GM10266 (cell line): Measurements from ENCODE around the gene HINFP.
A peak's percentile ranks its signal among the peaks of the same experiment; 100 is the strongest.

Experiments used
- DNase-seq: peaks from one replicate; pipeline ENCODE4 v3.0.0; 2012; ENCODE audit errors: extremely low spot score
- CTCF ChIP-seq: IDR thresholded peaks from 2 replicates; pipeline ENCODE4 v1.5.1; 2012; ENCODE audit warnings: mild to moderate bottlenecking, low read depth; ENCODE audit not compliant: control insufficient read depth, insufficient read depth; ENCODE audit errors: missing control alignments

HINFP gene

DNA sequence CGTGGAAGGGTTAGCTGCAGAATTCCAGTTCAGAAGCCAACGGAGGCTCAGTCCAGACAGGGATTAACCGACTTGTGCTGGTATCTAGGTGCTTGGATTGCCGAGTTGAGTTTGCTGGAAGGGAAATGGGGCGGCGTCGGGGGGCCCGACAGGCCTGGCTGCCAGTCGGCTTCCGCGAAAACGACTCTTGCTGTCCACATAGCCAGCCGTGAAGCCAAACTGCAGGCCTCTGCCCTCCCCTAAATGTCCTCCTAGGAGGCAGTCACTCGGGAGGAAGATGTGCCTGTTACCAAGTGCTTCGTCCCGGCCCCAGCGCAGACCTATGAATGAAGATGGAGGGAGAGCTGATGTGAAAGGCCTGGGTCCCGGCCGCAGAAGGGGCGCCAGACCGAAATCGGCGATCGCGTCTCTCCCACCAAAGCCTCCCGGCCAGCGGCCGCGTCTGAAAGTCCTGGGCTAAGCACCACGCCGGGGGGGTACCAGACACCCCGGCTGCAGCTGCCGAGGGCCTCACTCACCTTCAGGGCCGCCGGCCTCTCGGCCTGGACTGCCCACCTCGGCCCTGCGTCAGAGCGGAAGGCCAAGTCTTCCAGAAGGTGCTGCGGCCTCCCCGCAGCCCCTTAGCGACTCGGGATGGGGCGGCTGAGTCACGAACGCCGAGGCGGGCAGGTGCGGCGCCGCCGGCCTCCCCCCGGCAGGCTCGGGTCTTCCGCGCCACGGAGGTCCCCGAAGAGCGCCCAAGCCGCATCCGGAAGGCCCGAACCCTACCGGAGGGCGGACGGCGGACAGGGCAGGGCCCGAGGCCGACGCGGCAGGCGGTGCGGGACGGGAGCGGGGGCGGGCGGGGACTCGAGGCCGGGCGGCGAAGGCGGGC lies 27.2 kb upstream of the HINFP start:
- TF ChIP-seq CTCF: no peak
- no peak for DNase-seq

DNA sequence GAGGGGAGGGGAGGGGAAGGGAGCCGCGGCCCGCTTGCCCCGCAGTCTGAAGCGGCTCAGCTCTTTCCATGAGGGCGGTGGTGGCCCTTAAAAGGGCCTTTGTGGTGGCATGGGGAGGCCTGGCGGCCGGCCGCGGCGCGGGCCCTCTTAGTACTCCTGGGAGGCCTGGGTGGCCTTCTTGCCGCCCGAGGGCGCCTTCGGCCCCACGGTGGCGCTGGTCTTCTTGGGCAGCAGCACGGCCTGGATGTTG lies 26.6 kb upstream of the HINFP start:
- peak; percentile 85 for TF ChIP-seq CTCF
- DNase-seq: peak; percentile 70

DNA sequence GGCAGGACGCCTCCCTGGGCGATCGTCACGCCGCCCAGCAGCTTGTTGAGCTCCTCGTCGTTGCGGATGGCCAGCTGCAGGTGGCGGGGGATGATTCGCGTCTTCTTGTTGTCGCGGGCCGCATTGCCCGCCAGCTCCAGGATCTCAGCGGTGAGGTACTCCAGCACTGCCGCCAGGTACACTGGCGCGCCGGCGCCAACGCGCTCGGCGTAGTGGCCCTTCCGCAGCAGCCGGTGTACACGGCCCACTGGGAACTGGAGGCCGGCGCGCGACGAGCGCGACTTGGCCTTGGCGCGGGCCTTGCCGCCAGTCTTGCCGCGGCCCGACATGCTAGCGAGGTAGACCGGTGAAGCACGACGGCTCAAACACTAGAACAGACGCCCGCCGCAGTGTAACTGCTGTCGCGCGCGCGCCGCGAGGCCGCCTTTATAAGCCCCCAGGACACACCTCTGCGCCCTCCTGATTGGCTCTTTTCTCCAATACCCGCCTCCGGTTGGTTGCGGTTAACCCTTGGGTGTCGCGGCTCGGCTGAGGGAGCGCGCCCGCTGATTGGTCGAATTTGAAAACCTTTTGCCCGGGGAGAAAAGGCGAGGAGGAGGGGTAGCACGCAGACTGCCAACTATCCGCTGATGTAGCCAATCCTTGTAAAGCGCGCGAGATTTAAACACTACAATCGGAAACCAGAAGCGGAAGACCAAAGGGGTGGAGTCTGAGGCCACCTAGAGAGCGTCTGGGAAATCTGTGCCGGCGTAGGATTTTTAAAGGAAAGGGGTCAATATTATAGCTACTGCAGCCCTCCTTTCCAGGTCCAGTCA lies 26.1 kb upstream of the HINFP start:
- TF ChIP-seq CTCF: no peak
- peak; percentile 99 for DNase-seq

DNA sequence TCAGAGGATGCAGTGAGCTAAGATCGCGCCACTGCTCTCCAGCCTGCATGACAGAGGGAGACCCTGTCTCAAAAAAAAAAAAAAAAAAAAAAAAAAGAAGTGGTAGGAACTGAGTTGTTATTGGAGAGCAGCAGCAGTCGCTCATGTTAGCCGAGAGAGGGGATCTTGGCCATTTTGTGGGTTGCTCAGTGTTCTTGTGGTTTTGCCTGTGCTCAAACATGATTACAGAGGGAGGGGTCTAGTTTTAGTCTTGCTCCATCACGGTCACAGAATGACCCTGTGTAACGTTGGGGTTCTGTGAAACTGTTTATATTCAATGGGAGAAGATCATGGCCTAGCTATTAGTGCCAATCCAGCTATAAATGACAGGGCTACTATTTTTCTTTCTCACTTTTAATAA lies 21.7 kb upstream of the HINFP start:
- no peak for TF ChIP-seq CTCF
- no peak for DNase-seq

DNA sequence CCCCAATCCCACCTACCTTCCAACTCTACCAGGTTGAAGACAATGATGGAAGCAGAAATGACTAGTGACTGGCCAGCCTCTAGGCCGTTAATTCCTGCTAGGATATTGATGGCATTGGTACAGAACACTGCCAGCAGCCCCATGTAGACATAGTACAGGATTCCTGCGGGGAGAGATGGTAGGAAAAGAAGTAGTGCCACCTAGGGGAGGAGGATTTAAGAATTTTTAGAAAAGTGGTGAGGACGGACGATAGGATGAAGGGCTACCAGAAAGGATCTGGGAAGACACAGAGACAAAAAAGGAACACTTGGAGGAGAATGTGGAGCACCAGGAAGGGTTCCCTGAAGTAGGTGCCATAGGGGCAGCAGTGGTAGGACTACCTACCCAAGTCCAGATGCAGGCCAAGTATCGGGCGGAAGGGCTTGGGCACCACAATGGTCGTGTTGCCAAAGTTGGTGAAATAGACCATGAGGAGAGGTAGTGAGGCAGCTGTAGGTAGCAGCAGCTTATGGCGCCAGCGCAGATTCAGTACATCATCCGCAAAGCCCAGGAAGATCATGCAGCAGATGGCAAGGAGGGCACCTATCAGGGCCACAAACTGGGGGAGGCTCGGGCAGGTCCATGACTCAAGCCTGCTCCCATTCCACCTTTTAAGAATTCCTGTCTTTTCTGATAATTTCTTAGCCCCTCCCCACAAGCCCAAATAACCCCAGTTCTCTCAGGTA lies 21.0 kb upstream of the HINFP start:
- no peak for DNase-seq
- TF ChIP-seq CTCF: peak; percentile 40

DNA sequence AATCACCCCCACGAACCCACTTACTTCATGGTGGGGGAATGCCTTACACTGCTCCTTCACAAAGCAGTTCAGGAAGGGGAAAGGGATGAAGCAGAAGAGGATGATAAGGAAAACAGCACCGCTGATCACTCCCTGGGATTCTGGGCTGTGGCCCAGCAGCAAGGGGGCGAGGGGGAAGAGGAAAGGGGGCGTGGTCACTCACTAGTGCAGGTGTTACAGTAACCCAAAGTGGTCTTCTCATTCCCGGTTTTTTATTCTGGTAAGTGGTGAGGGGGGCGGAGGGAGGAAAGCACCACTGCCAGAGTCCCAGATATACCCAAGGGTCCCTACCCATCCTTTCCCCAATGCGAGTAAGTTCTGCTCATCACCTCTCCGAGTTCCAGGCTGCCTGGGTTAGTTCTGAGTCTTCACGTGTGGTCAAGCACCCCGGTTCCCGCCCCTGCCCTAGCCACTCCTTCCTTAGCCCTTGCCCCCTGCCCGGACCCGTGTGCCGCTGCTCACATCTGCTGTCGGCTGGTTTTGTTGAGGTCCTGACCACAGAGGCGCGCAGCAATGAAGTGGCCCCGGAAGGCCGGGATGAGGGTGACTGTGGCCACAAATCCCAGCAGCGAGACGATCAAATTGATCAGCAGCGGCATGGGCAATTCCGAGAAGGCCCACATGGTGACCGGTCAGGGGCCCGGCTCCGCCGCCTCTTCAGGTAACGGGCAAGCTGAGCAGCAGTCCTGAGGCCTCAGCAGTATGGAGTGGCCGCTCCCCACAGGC lies 20.2 kb upstream of the HINFP start:
- DNase-seq: no peak
- no peak for TF ChIP-seq CTCF
